ENCODE measurements around the gene EDAR. TPM values are rescaled to one million over a fixed set of nuclear protein-coding genes. Genes with fewer than 3 reads are reported as not detected.

EDAR gene
- total RNA-seq, 1 donor from 2014 or later: 1.0 TPM

DNA sequence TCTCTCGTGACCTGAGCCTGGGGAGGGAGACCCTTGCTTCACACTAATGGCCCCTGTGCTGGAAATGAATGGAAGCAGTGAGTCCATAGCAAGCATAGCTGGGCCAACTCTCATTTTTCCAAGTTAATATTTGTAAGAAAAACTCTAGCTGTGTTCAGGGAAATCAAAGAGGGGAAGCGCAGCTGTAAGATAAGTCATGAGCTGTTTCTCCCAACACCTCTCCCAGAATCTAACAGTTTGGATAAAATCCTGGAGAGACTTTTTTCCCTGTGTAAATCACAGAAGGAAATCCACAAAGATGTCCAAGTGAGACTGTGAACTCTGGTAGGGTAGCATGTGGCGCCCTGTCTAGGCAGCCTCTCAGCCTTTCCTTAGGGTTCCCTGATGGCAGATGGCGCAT, 27.2 kb downstream of the EDAR start:
- no peak for DNase-seq (ENCODE audit: low read depth)
- H3K27me3 ChIP-seq (ENCODE audit: control insufficient read depth, insufficient read depth, low read length): no peaks in the 10 kb centered on the region
- no peak overlapping the region for H3K4me3 ChIP-seq (ENCODE audit: low read depth, low read length)
- TF ChIP-seq, protein P1, sequence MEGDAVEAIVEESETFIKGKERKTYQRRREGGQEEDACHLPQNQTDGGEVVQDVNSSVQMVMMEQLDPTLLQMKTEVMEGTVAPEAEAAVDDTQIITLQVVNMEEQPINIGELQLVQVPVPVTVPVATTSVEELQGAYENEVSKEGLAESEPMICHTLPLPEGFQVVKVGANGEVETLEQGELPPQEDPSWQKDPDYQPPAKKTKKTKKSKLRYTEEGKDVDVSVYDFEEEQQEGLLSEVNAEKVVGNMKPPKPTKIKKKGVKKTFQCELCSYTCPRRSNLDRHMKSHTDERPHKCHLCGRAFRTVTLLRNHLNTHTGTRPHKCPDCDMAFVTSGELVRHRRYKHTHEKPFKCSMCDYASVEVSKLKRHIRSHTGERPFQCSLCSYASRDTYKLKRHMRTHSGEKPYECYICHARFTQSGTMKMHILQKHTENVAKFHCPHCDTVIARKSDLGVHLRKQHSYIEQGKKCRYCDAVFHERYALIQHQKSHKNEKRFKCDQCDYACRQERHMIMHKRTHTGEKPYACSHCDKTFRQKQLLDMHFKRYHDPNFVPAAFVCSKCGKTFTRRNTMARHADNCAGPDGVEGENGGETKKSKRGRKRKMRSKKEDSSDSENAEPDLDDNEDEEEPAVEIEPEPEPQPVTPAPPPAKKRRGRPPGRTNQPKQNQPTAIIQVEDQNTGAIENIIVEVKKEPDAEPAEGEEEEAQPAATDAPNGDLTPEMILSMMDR (IDR thresholded peaks at IDR 0.05; ENCODE audit: insufficient read depth, low read length, poor library complexity, severe bottlenecking): no peak
- no peaks in the 10 kb centered on the region for H3K36me3 ChIP-seq (ENCODE audit: control insufficient read depth, insufficient read depth, low read length)

DNA sequence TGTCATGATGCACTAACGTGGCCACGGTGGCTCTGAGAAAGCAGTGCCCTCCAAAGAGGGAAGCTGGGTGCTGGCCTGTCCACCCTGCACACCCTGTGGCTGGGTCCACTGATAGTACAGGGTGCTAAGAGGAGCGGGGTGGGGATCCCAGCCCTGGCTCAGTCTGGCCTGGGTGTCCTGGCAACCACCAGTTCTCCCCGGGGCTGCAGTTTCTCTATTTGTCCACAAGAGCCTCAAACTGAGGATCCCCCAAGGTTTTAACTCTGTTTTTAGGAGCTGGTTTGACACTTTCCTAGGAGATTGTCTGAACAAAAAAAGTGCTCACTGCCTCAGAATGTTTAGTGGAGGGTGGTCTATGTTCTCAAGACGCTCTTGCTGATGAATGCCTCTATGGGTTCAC, 29.0 kb downstream of the EDAR start:
- H3K27me3 ChIP-seq (ENCODE audit: control insufficient read depth, insufficient read depth, low read length): no peaks in the 10 kb centered on the region
- TF ChIP-seq, protein P1 (IDR thresholded peaks at IDR 0.05; ENCODE audit: insufficient read depth, low read length, poor library complexity, severe bottlenecking): no peak
- no peak for DNase-seq (ENCODE audit: low read depth)
- H3K36me3 ChIP-seq (ENCODE audit: control insufficient read depth, insufficient read depth, low read length): no peaks in the 10 kb centered on the region
- H3K4me3 ChIP-seq (ENCODE audit: low read depth, low read length): no peak overlapping the region

DNA sequence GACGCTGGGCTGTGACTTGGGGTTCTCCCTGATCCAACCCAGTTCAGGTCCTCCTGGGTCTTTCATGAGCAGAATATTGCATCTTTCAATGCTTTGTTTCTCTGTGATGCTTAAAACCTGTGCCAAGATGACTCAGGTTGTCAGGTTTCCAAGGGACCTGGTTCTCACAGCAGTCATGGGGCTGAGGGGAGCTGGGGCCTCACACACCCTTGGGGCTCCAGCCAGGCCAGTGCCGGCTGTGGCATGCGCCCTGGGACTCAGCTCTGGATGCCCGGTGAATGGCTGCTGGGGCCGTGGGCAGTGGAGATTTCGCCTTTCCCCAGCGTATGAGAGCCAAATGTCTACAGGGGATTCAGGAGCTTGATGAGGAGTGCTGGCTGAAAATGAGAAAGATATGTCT, 29.6 kb downstream of the EDAR start:
- DNase-seq (ENCODE audit: low read depth): no peak
- Histone ChIP-seq H3K27me3 (ENCODE audit: control insufficient read depth, insufficient read depth, low read length) (no peaks in the 10 kb centered on the region), H3K36me3 (ENCODE audit: control insufficient read depth, insufficient read depth, low read length) (no peaks in the 10 kb centered on the region), H3K4me3 (ENCODE audit: low read depth, low read length) (no peak overlapping the region)
- TF ChIP-seq, protein P1 (IDR thresholded peaks at IDR 0.05; ENCODE audit: insufficient read depth, low read length, poor library complexity, severe bottlenecking): no peak

DNA sequence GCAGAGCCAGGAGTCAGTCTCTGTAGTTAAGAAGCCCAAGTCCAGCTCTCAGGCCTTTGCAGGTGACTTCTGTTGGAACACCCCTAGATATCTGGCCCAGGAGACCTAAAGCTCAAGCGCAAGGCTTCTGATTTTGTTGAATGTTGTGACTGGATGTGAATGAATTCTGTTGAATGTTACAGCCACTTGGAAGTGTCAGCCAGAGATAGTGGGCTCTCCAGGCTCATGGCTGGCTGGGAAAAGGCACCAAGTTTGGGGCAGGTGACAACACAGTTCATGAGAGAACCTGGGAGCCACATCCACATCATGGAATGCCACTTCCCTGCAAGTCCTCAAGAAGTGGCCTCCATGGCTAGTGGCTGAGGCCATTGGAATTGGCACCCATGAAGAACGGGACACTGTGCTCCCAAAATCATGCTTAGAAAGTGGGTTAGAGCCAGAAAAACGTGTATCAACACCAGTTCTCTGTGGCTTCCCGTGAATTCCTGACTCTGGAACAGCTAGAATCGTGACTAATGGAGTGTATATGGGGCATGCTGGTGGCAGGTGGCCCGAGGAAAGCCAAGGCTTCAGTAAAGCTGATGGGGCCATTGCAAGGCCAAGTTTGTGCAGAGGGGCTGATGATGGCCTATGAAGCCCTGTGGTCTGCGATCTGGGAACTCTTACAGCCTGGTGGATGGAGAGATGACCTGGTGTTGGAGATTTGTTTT, 30.2 kb downstream of the EDAR start:
- H3K27me3 ChIP-seq (ENCODE audit: control insufficient read depth, insufficient read depth, low read length): no peaks in the 10 kb centered on the region
- TF ChIP-seq, protein P1 (IDR thresholded peaks at IDR 0.05; ENCODE audit: insufficient read depth, low read length, poor library complexity, severe bottlenecking): no peak
- no peaks in the 10 kb centered on the region for H3K36me3 ChIP-seq (ENCODE audit: control insufficient read depth, insufficient read depth, low read length)
- DNase-seq (ENCODE audit: low read depth): no peak
- no peak overlapping the region for H3K4me3 ChIP-seq (ENCODE audit: low read depth, low read length)

DNA sequence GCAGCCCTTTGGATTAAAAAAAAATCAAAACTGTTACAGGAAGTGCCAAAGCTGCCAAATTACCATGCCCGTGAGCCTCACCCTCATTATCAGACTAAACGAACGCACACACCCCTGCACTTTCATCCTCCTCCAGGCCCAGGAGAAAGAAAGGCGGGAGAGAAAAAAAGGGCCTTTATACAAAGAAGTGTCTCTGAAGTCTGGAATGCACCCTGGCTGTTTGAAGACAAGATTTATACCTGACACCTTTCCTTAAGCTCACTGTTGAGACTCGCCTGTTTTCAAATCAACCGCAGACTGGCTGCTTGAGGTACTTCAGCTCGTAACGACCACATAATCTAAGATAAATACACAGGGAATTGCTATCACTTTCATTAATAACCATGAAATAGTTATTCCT, 31.0 kb downstream of the EDAR start:
- TF ChIP-seq, protein P1 (IDR thresholded peaks at IDR 0.05; ENCODE audit: insufficient read depth, low read length, poor library complexity, severe bottlenecking): no peak
- H3K27me3 ChIP-seq (ENCODE audit: control insufficient read depth, insufficient read depth, low read length): no peaks in the 10 kb centered on the region

DNA sequence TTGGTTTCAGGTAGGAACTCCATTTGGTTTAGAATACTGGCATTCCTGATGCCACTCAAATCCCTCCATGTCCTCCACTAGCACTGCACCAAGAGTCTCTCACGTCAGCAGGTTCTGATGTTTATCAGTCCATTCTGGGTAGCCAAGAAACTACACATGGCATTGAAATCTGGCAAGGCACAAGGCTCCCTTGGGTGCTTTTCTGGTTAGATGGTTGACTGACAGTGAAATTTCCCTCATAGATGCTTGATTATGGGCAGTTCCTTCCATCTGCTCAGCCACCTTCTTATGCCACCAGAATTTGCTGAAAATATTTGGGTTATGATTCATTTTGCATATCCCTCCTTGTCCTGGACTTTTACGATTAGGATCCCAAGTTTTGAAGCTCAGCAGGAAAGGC, 32.6 kb downstream of the EDAR start:
- Histone ChIP-seq H3K27me3 (ENCODE audit: control insufficient read depth, insufficient read depth, low read length) (no peaks in the 10 kb centered on the region), H3K4me3 (ENCODE audit: low read depth, low read length) (no peak overlapping the region), H3K36me3 (ENCODE audit: control insufficient read depth, insufficient read depth, low read length) (no peaks in the 10 kb centered on the region)
- DNase-seq (ENCODE audit: low read depth): no peak
- TF ChIP-seq, protein P1 (IDR thresholded peaks at IDR 0.05; ENCODE audit: insufficient read depth, low read length, poor library complexity, severe bottlenecking): no peak

More for the DNA sequence above, 31.0 kb downstream of the EDAR start:
- DNase-seq (ENCODE audit: low read depth): no peak
- no peak overlapping the region for H3K4me3 ChIP-seq (ENCODE audit: low read depth, low read length)
- no peaks in the 10 kb centered on the region for H3K36me3 ChIP-seq (ENCODE audit: control insufficient read depth, insufficient read depth, low read length)
